Naive B cell (primary cell): Measurements from ENCODE around the gene MT1A. TPM values are rescaled to one million over a fixed set of nuclear protein-coding genes. Genes with fewer than 3 reads are reported as not detected.

Source experiments
- ATAC-seq, 2 donors: fragments of 150-1000 bp; cut with Tn5 transposase; 2 replicates each; pipeline ENCODE4 v1.10.0; 2021; ENCODE audit warnings: low read depth in 2 of 2, mild to moderate bottlenecking in 2 of 2, moderate library complexity in 2 of 2
- DNase-seq: peaks from one replicate; pipeline ENCODE4 v3.0.0; 2022
- H3K27ac Mint-ChIP-seq, 6 donors: one replicate each; pipeline ENCODE4 v1.8.0; 2020 to 2022; ENCODE audit warnings: mild to moderate bottlenecking in 6 of 6, mixed read lengths in 6 of 6, moderate library complexity in 5 of 6, inconsistent platforms in 2 of 6
- H3K27me3 Mint-ChIP-seq, 3 donors: one replicate each; pipeline ENCODE4 v1.8.0; 2021 to 2022; ENCODE audit warnings: mixed read lengths in 3 of 3, mild to moderate bottlenecking in 1 of 3
- H3K36me3 Mint-ChIP-seq, 2 donors: one replicate each; pipeline ENCODE4 v1.8.0; 2020 to 2022; ENCODE audit warnings: mixed read lengths in 2 of 2, inconsistent platforms in 1 of 2, mild to moderate bottlenecking in 1 of 2
- H3K4me1 Mint-ChIP-seq, 3 donors: one replicate each; pipeline ENCODE4 v1.8.0; 2020 to 2022; ENCODE audit warnings: mixed read lengths in 3 of 3, inconsistent platforms in 1 of 3, mild to moderate bottlenecking in 1 of 3, moderate library complexity in 1 of 3
- H3K4me3 Mint-ChIP-seq, 8 donors: one replicate each; pipeline ENCODE4 v1.8.0; 2020 to 2022; ENCODE audit warnings: mild to moderate bottlenecking in 8 of 8, mixed read lengths in 8 of 8, moderate library complexity in 8 of 8, inconsistent platforms in 2 of 8
- H3K9me3 Mint-ChIP-seq, 7 donors: one replicate each; pipeline ENCODE4 v1.8.0; 2020 to 2022; ENCODE audit warnings: mixed read lengths in 7 of 7, mild to moderate bottlenecking in 5 of 7, inconsistent platforms in 2 of 7, moderate library complexity in 1 of 7
- polyA plus RNA-seq, 6 donors: library from polyadenylated mRNA; unstranded; fragments of 300-500 nt; fragmentation: Illumina TruSeq; gene quantifications; one replicate each; pipeline ENCODE4 v1.2.3, GENCODE V29; 2021; ENCODE audit warnings: low read depth in 6 of 6

MT1A gene
- polyA plus RNA-seq, result not detected

GRCh38 chr16:56637814-56638750 is at the start of gene MT1A:
TSS of gene MT1A (plus strand) at chr16:56638666. CDS start at chr16:56638739, 73 bp downstream.
- H3K4me1 Mint-ChIP-seq, result peaks cover 14 to 34% (median 20%) of the 10 kb centered on the region in 3 donors
- peak within 1 kb of the TSS; percentile 3 to 75 (median 39) for H3K4me3 Mint-ChIP-seq
- H3K36me3 Mint-ChIP-seq, result no peaks in the 10 kb centered on the region
- ATAC-seq, result no peak
- no peak for DNase-seq
- peaks cover 84 to 91% (median 84%) of the 10 kb centered on the region in 3 donors for H3K27me3 Mint-ChIP-seq
- H3K9me3 Mint-ChIP-seq, result peaks cover 0 to 1% (median 0%) of the 10 kb centered on the region in 7 donors
- H3K27ac Mint-ChIP-seq, result peak within 1 kb of the TSS in 1 of 6 donors; percentile 70

- H3K27me3 Mint-ChIP-seq, result peaks cover 51 to 86% (median 73%) of the 10 kb centered on the region in 3 donors
- DNase-seq (no peak), ATAC-seq (no peak)
- H3K9me3 Mint-ChIP-seq, result peaks cover 0 to 9% (median 4%) of the 10 kb centered on the region in 7 donors
- H3K4me3 Mint-ChIP-seq, result peak overlapping the region in 5 of 8 donors; percentile 32 to 74 (median 60)
- peaks cover 12 to 16% (median 16%) of the 10 kb centered on the region in 3 donors for H3K4me1 Mint-ChIP-seq
- H3K36me3 Mint-ChIP-seq, result no peaks in the 10 kb centered on the region
- H3K27ac Mint-ChIP-seq, result no peak overlapping the region
Measured at GRCh38 chr16:56588781-56589140, 49.7 kb upstream of the MT1A start.

- DNase-seq (no peak), ATAC-seq (peak in 1 of 2 donors; percentile 23)
- Mint-ChIP-seq H3K27me3 (peaks cover 52 to 80% (median 67%) of the 10 kb centered on the region in 3 donors), H3K36me3 (no peaks in the 10 kb centered on the region), H3K4me3 (peak within 1 kb of the TSS in 6 of 8 donors; percentile 22 to 74 (median 54)), H3K9me3 (peaks cover 0 to 15% (median 4%) of the 10 kb centered on the region in 7 donors), H3K4me1 (peaks cover 12 to 16% (median 16%) of the 10 kb centered on the region in 3 donors), H3K27ac (no peak within 1 kb of the TSS)
Measured at GRCh38 chr16:56589141-56590039, 49.1 kb upstream of the MT1A start, which contains the start of gene MT3. TSS of gene MT3 (plus strand) at chr16:56589528. CDS start at chr16:56589591, 63 bp downstream.

- no peak for DNase-seq
- Mint-ChIP-seq H3K4me1 (peaks cover 12 to 16% (median 16%) of the 10 kb centered on the region in 3 donors), H3K4me3 (no peak overlapping the region), H3K27ac (no peak overlapping the region), H3K9me3 (peaks cover 0 to 17% (median 6%) of the 10 kb centered on the region in 7 donors), H3K36me3 (no peaks in the 10 kb centered on the region), H3K27me3 (peaks cover 38 to 67% (median 54%) of the 10 kb centered on the region in 3 donors)
- ATAC-seq, result no peak
Measured at GRCh38 chr16:56591377-56592060, 46.9 kb upstream of the MT1A start.

GRCh38 chr16:56593573-56594291 is 44.7 kb upstream of the MT1A start:
- Mint-ChIP-seq H3K36me3 (no peaks in the 10 kb centered on the region), H3K27me3 (peaks cover 38 to 69% (median 46%) of the 10 kb centered on the region in 3 donors), H3K27ac (no peak overlapping the region), H3K4me3 (no peak overlapping the region), H3K4me1 (peaks cover 10 to 15% (median 11%) of the 10 kb centered on the region in 3 donors), H3K9me3 (peaks cover 0 to 23% (median 6%) of the 10 kb centered on the region in 7 donors)
- ATAC-seq (no peak), DNase-seq (no peak)

GRCh38 chr16:56594292-56594619 is 44.2 kb upstream of the MT1A start:
- no peaks in the 10 kb centered on the region for H3K36me3 Mint-ChIP-seq
- no peak overlapping the region for H3K4me3 Mint-ChIP-seq
- H3K27me3 Mint-ChIP-seq, result peaks cover 35 to 67% (median 41%) of the 10 kb centered on the region in 3 donors
- peaks cover 8 to 12% (median 8%) of the 10 kb centered on the region in 3 donors for H3K4me1 Mint-ChIP-seq
- no peak for DNase-seq
- no peak for ATAC-seq
- H3K9me3 Mint-ChIP-seq, result peaks cover 0 to 23% (median 6%) of the 10 kb centered on the region in 7 donors
- no peak overlapping the region for H3K27ac Mint-ChIP-seq

GRCh38 chr16:56600398-56600999 is 38.0 kb upstream of the MT1A start:
- Mint-ChIP-seq H3K4me3 (peak overlapping the region in 1 of 8 donors; percentile 27), H3K27me3 (peaks cover 18 to 53% (median 35%) of the 10 kb centered on the region in 3 donors), H3K36me3 (no peaks in the 10 kb centered on the region), H3K9me3 (peaks cover 0 to 6% (median 2%) of the 10 kb centered on the region in 7 donors), H3K4me1 (peaks cover 0 to 6% (median 4%) of the 10 kb centered on the region in 3 donors), H3K27ac (peak overlapping the region in 1 of 6 donors; percentile 19)
- ATAC-seq (peak; percentile 54 to 63), DNase-seq (peak; percentile 18)

- no peaks in the 10 kb centered on the region for H3K36me3 Mint-ChIP-seq
- H3K4me1 Mint-ChIP-seq, result peaks cover 0 to 6% (median 4%) of the 10 kb centered on the region in 3 donors
- no peak overlapping the region for H3K4me3 Mint-ChIP-seq
- no peak overlapping the region for H3K27ac Mint-ChIP-seq
- DNase-seq (no peak), ATAC-seq (no peak)
- H3K9me3 Mint-ChIP-seq, result peaks cover 0 to 6% (median 2%) of the 10 kb centered on the region in 7 donors
- H3K27me3 Mint-ChIP-seq, result peaks cover 18 to 53% (median 35%) of the 10 kb centered on the region in 3 donors
Measured at GRCh38 chr16:56601325-56601724, 37.1 kb upstream of the MT1A start.

GRCh38 chr16:56603589-56603988 is 34.9 kb upstream of the MT1A start:
- Mint-ChIP-seq H3K9me3 (peaks cover 0 to 3% (median 0%) of the 10 kb centered on the region in 7 donors), H3K27me3 (peaks cover 15 to 34% (median 24%) of the 10 kb centered on the region in 3 donors), H3K27ac (no peak overlapping the region), H3K4me3 (no peak overlapping the region), H3K36me3 (no peaks in the 10 kb centered on the region), H3K4me1 (peaks cover 13 to 23% (median 16%) of the 10 kb centered on the region in 3 donors)
- ATAC-seq (no peak), DNase-seq (no peak)

- peaks cover 24 to 36% (median 30%) of the 10 kb centered on the region in 3 donors for H3K4me1 Mint-ChIP-seq
- no peak for DNase-seq
- H3K27me3 Mint-ChIP-seq, result peaks cover 15 to 30% (median 22%) of the 10 kb centered on the region in 3 donors
- no peak for ATAC-seq
- no peak overlapping the region for H3K4me3 Mint-ChIP-seq
- H3K27ac Mint-ChIP-seq, result no peak overlapping the region
- H3K36me3 Mint-ChIP-seq, result no peaks in the 10 kb centered on the region
- peaks cover 0 to 3% (median 0%) of the 10 kb centered on the region in 7 donors for H3K9me3 Mint-ChIP-seq
Measured at GRCh38 chr16:56604966-56605365, 33.5 kb upstream of the MT1A start.

- H3K36me3 Mint-ChIP-seq, result no peaks in the 10 kb centered on the region
- no peak overlapping the region for H3K4me3 Mint-ChIP-seq
- ATAC-seq, result no peak
- H3K27ac Mint-ChIP-seq, result no peak overlapping the region
- H3K9me3 Mint-ChIP-seq, result peaks cover 0 to 3% (median 0%) of the 10 kb centered on the region in 7 donors
- peaks cover 26 to 38% (median 35%) of the 10 kb centered on the region in 3 donors for H3K4me1 Mint-ChIP-seq
- DNase-seq, result no peak
- peaks cover 10 to 25% (median 17%) of the 10 kb centered on the region in 3 donors for H3K27me3 Mint-ChIP-seq
Measured at GRCh38 chr16:56605475-56605874, 33.0 kb upstream of the MT1A start.
